A549 (cell line): ENCODE results near the gene RPL37. TPM values are rescaled to one million over a fixed set of nuclear protein-coding genes. Genes with fewer than 3 reads are reported as not detected.
A peak's percentile ranks its signal among the peaks of the same experiment; 100 is the strongest.
"Not testable (repeated sequence)": the region's sequence is repeated elsewhere in the genome, so short reads cannot be mapped to it uniquely, and the experiment has no call there.

Source experiments
- ATAC-seq, 2 experiments: fragments of 200-7000 bp in 1 of 2; fragments of >200 bp in 1 of 2; cut with Nextera tagmentation in 1 of 2; cut with Tn5 transposase in 1 of 2; 3 replicates each; pipeline versions ENCODE4 v1.8.0 to v1.9.1; 2018 to 2020; ENCODE audit warnings: mild to moderate bottlenecking in 1 of 2, moderate library complexity in 1 of 2
- CTCF ChIA-PET: fragments of 300-600 bp; sonication (Branson Sonifier 250); formaldehyde crosslinking; extraction: SDS; loops from one replicate; lab custom pipeline; 2021; ENCODE audit warnings: antibody characterized with exemption, inconsistent platforms; lab: Yijun Ruan, JAX
- POLR2A ChIA-PET: fragments of 350-600 bp; formaldehyde crosslinking; extraction: SDS; loops from one replicate; lab custom pipeline; 2021; ENCODE audit warnings: antibody characterized with exemption, inconsistent platforms; lab: Yijun Ruan, JAX
- DNase-seq, 2 experiments: peaks; one replicate each; pipeline versions ENCODE4 v3.0.0 to v3.0.0-alpha.2; 2011 to 2016; ENCODE audit warnings: low read depth in 1 of 2, low spot score in 1 of 2
- FAIRE-seq: peaks from 2 replicates; lab custom pipeline; 2011; peaks lifted over from hg19 to GRCh38; lab: Jason Lieb, UNC
- H3K27ac ChIP-seq, 2 experiments: fragments of >200 bp; sonication (Bioruptor Twin); formaldehyde crosslinking; 3 replicates each; pipeline ENCODE4 v1.5.1; 2016 to 2017
- H3K4me1 ChIP-seq: fragments of >200 bp; sonication (Bioruptor Twin); formaldehyde crosslinking; 3 replicates; pipeline ENCODE4 v1.6.1; 2016
- H3K4me2 ChIP-seq: fragments of >200 bp; sonication (Bioruptor Twin); formaldehyde crosslinking; 3 replicates; pipeline ENCODE4 v1.6.1; 2016
- H3K4me3 ChIP-seq: fragments of >200 bp; sonication (Bioruptor Twin); formaldehyde crosslinking; 3 replicates; pipeline ENCODE4 v1.5.1; 2016
- H3K9me3 ChIP-seq: fragments of >200 bp; sonication (Bioruptor Twin); formaldehyde crosslinking; 3 replicates; pipeline ENCODE4 v1.6.1; 2016
- ATOH8 ChIP-seq: fragments of 250-450 bp; sonication (Bioruptor Pico); IDR thresholded peaks from 2 replicates; pipeline ENCODE4 v1.5.0; 2020; ENCODE audit warnings: low read depth, mild to moderate bottlenecking, moderate library complexity
- BHLHE40 ChIP-seq: IDR thresholded peaks from 2 replicates; pipeline ENCODE4 v1.6.1; 2012; ENCODE audit warnings: low read depth, low read length, inconsistent platforms
- CHD2 ChIP-seq: fragments of 150-350 bp; IDR thresholded peaks from 2 replicates; pipeline ENCODE4 v1.6.1; 2014; ENCODE audit warnings: low read length; ENCODE audit not compliant: partially characterized antibody
- CHD4 ChIP-seq: fragments of 200-600 bp; sonication (generic); IDR thresholded peaks from 2 replicates; pipeline ENCODE4 v1.6.1; 2016; ENCODE audit warnings: antibody characterized with exemption, mild to moderate bottlenecking, borderline replicate concordance
- EHF ChIP-seq: fragments of 250-450 bp; sonication (Bioruptor Pico); IDR thresholded peaks from 2 replicates; pipeline ENCODE4 v1.5.0; 2020; ENCODE audit warnings: mild to moderate bottlenecking
- EHMT2 ChIP-seq: fragments of 200-600 bp; sonication (generic); IDR thresholded peaks from 2 replicates; pipeline ENCODE4 v1.6.1; 2016; ENCODE audit warnings: antibody characterized with exemption, low read depth, mild to moderate bottlenecking, moderate library complexity
- EP300 ChIP-seq, 2 experiments: fragments of >200 bp; sonication (Bioruptor Twin); formaldehyde crosslinking; IDR thresholded peaks; 2 replicates in 1 of 2; 3 replicates in 1 of 2; pipeline ENCODE4 v1.6.1; 2016 to 2017
- FOSB ChIP-seq: fragments of 250-450 bp; sonication (Bioruptor Pico); IDR thresholded peaks from 2 replicates; pipeline ENCODE4 v1.5.0; 2020; ENCODE audit warnings: mild to moderate bottlenecking, moderate library complexity
- FOXS1 ChIP-seq: fragments of 250-450 bp; sonication (Bioruptor Pico); IDR thresholded peaks from 2 replicates; pipeline ENCODE4 v1.5.0; 2020; ENCODE audit warnings: mild to moderate bottlenecking, moderate library complexity
- HDAC2 ChIP-seq: fragments of 200-600 bp; sonication (generic); IDR thresholded peaks from 2 replicates; pipeline ENCODE4 v1.6.1; 2016
- HES2 ChIP-seq: fragments of >200 bp; sonication (Bioruptor Twin); formaldehyde crosslinking; IDR thresholded peaks from 2 replicates; pipeline ENCODE4 v1.6.1; 2016
- HEYL ChIP-seq: fragments of 250-450 bp; sonication (Bioruptor Pico); IDR thresholded peaks from 2 replicates; pipeline ENCODE4 v1.8.0; 2021; ENCODE audit warnings: mild to moderate bottlenecking, moderate library complexity
- HOXB5 ChIP-seq: fragments of 250-450 bp; sonication (Bioruptor Pico); IDR thresholded peaks from 2 replicates; pipeline ENCODE4 v1.5.0; 2020; ENCODE audit warnings: mild to moderate bottlenecking, moderate library complexity
- JUN ChIP-seq, 2 experiments: fragments of >200 bp; sonication (Bioruptor Twin); formaldehyde crosslinking; IDR thresholded peaks; 2 replicates in 1 of 2; 3 replicates in 1 of 2; pipeline ENCODE4 v1.6.1; 2016 to 2017
- NR3C1 ChIP-seq: fragments of >200 bp; sonication (Bioruptor Twin); formaldehyde crosslinking; IDR thresholded peaks from 3 replicates; pipeline ENCODE4 v1.6.1; 2017
- POLR2A ChIP-seq: IDR thresholded peaks from 2 replicates; pipeline ENCODE4 v1.6.1; 2012; ENCODE audit warnings: mild to moderate bottlenecking, low read length
- RAD21 ChIP-seq, 2 experiments: fragments of >200 bp in 1 of 2; sonication (Bioruptor Twin) in 1 of 2; formaldehyde crosslinking in 1 of 2; IDR thresholded peaks in 1 of 2; conservative IDR thresholded peaks in 1 of 2; 2 replicates in 1 of 2; 3 replicates in 1 of 2; pipeline ENCODE4 v1.6.1; 2012 to 2018; ENCODE audit warnings: inconsistent platforms in 1 of 2
- RCOR1 ChIP-seq: fragments of 150-350 bp; IDR thresholded peaks from 2 replicates; pipeline ENCODE4 v1.6.1; 2014; ENCODE audit warnings: antibody characterized with exemption, low read length, low read depth
- RFX5 ChIP-seq: fragments of 450-650 bp; IDR thresholded peaks from 2 replicates; pipeline ENCODE4 v1.7.1; 2014; ENCODE audit warnings: antibody characterized with exemption, mild to moderate bottlenecking, moderate library complexity
- RNF2 ChIP-seq: fragments of 200-600 bp; sonication (generic); IDR thresholded peaks from 2 replicates; pipeline ENCODE4 v1.6.1; 2016; ENCODE audit warnings: low read depth, mild to moderate bottlenecking, antibody characterized with exemption, moderate library complexity, borderline replicate concordance
- SMC3 ChIP-seq: fragments of >200 bp; sonication (Bioruptor Twin); formaldehyde crosslinking; IDR thresholded peaks from 3 replicates; pipeline ENCODE4 v1.6.1; 2018; ENCODE audit warnings: inconsistent platforms
- ZSCAN20 ChIP-seq: fragments of 250-450 bp; sonication (Bioruptor Pico); IDR thresholded peaks from 2 replicates; pipeline ENCODE4 v1.8.0; 2022; ENCODE audit warnings: mild to moderate bottlenecking, moderate library complexity
- WGBS: methylation state at CpG from one replicate; pipeline ENCODE4 v1.1.6; 2017; ENCODE audit errors: missing lambda C conversion rate; 5-methylcytosine and 5-hydroxymethylcytosine counted together
- polyA plus RNA-seq, 4 experiments: library from polyadenylated mRNA; depleted of rRNA in 3 of 4; stranded (reverse); fragments of >200 nt; fragmentation: RNase III in 1 of 4; extraction: RNeasy Plus Mini Kit Qiagen cat#74134 plus additional on column Dnase treatment in 1 of 4; gene quantifications; 2 replicates in 3 of 4; 3 replicates in 1 of 4; pipeline ENCODE4 v1.2.3, GENCODE V29; 2011 to 2017

Gene RPL37
- polyA plus RNA-seq, 2 of the 4 experiments (the other 2 are of a cell fraction) = 2,762 to 4,402 TPM

- DNase-seq = peak in 1 of 2 experiments; percentile 27
- no peak for FAIRE-seq
- Histone ChIP-seq H3K27ac (peak overlapping the region in 1 of 2 experiments; percentile 6; a peak in 2 of 6 replicates), H3K9me3 (peaks cover 14% of the 10 kb centered on the region), H3K4me3 (0 out of 3 replicates have a peak overlapping the region, but pooled peaks have one; percentile 3), H3K4me1 (peaks cover 48% of the 10 kb centered on the region), H3K4me2 (peak overlapping the region; percentile 59)
- peak; percentile 82 to 83; a peak in 4 of 6 replicates for ATAC-seq
- TF ChIP-seq ATOH8 (CRISPR knock-in tag) (no peak), FOXS1 (CRISPR knock-in tag) (no peak), HDAC2 (no peak), NR3C1 (no peak), EHMT2 (no peak), RCOR1 (no peak), RNF2 (no peak), POLR2A (no peak)
- ChIA-PET POLR2A (no interaction called here), CTCF (interaction anchor here (1.1 kb wide), 1 partner anchor 16 kb away, joined by 3 read pairs; no protein-coding TSS in a partner anchor)
- WGBS = 12% methylated on average over 3 of the region's 3 CpGs
These were observed 43.3 kb downstream of the RPL37 start for GRCh38 chr5:40791715-40792139.

- 30% methylated on average over 3 of the region's 3 CpGs for WGBS
- FAIRE-seq = peak; percentile 7
- Histone ChIP-seq H3K4me1 (peaks cover 42% of the 10 kb centered on the region), H3K4me3 (no peak overlapping the region), H3K9me3 (peaks cover 14% of the 10 kb centered on the region), H3K27ac (peak overlapping the region in 1 of 2 experiments; percentile 3; a peak in 2 of 6 replicates), H3K4me2 (peak overlapping the region; percentile 59)
- TF ChIP-seq HOXB5 (CRISPR knock-in tag) = no peak
- TF ChIP-seq EP300 (IDR thresholded peaks at IDR 0.05) = no peak
- TF ChIP-seq BHLHE40 = no peak
- TF ChIP-seq ATOH8 (CRISPR knock-in tag) = no peak
- no peak for TF ChIP-seq ZSCAN20 (CRISPR knock-in tag)
- TF ChIP-seq HES2 = no peak
- TF ChIP-seq RNF2 = no peak
- no peak for TF ChIP-seq CHD2
- no peak for TF ChIP-seq EHF (CRISPR knock-in tag)
- TF ChIP-seq SMC3 = no peak
- TF ChIP-seq NR3C1 = no peak
- TF ChIP-seq FOSB (CRISPR knock-in tag) = no peak
- no peak for TF ChIP-seq HEYL
- no peak for TF ChIP-seq RAD21 (conservative IDR thresholded peaks at IDR 0.05 in 1 of 2, IDR thresholded peaks at IDR 0.05 in 1 of 2)
- TF ChIP-seq RFX5 = no peak
- TF ChIP-seq JUN (IDR thresholded peaks at IDR 0.05) = no peak
- no peak for TF ChIP-seq CHD4
- no peak for DNase-seq
- ChIA-PET POLR2A (no interaction called here), CTCF (interaction anchor here (0.8 to 1.1 kb wide), 2 partner anchors 15 to 36 kb away, joined by 3 read pairs; no protein-coding TSS in a partner anchor)
- ATAC-seq = peak; percentile 63 to 64; a peak in 4 of 6 replicates
These were observed 44.0 kb downstream of the RPL37 start for GRCh38 chr5:40790947-40791593.

GRCh38 chr5:40788941-40789340, 46.1 kb downstream of the RPL37 start:
- ATAC-seq, H3K27ac ChIP-seq, H3K4me2 ChIP-seq, POLR2A ChIA-PET, H3K4me3 ChIP-seq, FAIRE-seq, DNase-seq: not testable (repeated sequence)
- WGBS = 93% methylated on average over 5 of the region's 5 CpGs
- Histone ChIP-seq H3K9me3 (peaks cover 14% of the 10 kb centered on the region), H3K4me1 (peaks cover 54% of the 10 kb centered on the region)
- CTCF ChIA-PET = interaction anchor here (1.4 kb wide), 2 partner anchors 9 to 17 kb away, joined by 3 to 4 read pairs; no protein-coding TSS in a partner anchor
